Stimulated activated CD4-positive, alpha-beta T cell treated with anti-CD3 and anti-CD28 coated beads, Interleukin-2, amount 100 ng/mL, for 48 hours (primary cell): Measurements from ENCODE around the gene CCNI.
"Not testable (repeated sequence)": the region's sequence is repeated elsewhere in the genome, so short reads cannot be mapped to it uniquely, and the experiment has no call there.

Experiments
- DNase-seq, 2 donors: peaks; one replicate each; pipeline ENCODE4 v3.0.0-alpha.2; 2020

The CCNI gene

DNA sequence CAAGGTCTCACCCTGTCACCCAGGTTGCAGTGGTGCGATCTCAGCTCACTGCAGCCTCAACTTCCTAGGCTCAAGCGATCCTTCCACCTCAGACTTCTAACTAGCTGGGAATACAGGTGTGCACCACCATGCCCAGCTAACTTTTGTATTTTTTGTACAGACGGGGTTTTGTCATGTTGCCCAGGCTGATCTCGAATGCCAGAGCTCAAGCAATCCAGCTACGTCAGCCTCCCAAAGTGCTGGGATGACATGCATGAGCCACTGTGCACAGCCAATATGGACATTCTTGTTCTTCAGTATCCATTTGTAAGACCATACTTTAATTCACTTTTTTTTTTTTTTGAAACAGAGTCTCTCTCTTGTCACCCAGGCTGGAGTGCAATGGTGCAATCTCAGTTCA, 3.5 kb upstream of the CCNI start:
- no peak for DNase-seq

DNA sequence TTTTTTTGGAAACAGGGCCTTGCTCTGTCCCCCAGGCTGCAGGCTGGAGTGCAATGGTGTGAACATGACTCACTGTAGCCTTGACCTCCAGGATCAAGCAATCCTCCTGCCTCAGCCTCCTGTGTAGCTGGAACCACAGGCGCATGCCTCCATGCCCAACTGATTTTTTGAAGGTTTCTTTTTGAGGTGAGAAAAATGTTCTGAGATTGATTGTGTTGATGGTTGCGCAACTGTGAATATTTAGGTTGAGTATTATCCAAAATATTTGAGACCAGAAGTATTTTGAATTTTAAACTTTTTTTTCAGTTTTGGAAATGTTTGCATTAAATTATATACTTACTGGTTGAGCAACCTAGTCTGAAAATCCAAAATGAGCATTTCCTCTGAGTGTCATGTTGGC, 2.6 kb upstream of the CCNI start:
- no peak for DNase-seq

- peak in 1 of 2 donors; percentile 7 for DNase-seq
These were observed 1.3 kb upstream of the CCNI start for GRCh38 chr4:77076889-77077635.

- peak; percentile 54 to 58 for DNase-seq
These were observed 571 bp downstream of the CCNI start for GRCh38 chr4:77074981-77075855.

DNA sequence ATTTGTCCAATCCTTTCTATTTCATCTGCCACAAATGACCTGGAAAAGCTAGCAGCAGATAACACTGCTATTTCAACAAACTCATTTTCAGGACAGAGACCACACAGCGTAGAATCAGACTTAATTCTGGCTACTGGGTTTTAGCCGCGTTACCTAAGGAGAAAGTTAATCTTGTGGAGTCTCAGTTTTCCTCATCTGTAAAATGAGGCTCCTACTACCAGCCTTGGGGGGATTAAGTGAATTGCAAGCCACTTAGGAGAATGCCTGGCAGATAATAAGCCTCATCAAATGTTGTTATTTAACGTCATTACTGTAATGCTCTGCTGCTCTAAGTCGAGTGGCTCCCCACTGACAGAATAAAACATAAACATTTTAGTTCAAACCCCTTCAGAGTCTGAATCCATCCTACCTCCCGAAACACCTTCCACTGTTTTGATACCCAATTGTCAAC, 1.4 kb downstream of the CCNI start:
- DNase-seq: no peak

DNA sequence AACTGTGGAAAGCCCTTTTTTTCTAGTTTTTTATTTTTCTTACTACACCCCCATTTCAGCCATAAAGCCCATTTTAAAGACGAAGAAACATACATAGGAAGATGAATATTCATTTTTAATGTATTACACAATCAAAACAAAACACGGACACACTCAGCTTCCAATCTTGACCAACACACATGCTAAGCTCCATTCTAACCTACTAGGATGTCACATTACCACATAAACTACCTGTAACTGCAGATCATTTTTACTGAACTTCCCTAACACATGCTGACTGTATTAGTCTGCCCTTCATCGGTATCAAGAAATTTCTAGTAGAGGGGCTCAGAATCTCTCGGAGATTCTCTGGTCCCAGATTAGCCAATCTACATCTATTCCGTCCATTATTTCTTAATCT, 1.8 kb downstream of the CCNI start:
- no peak for DNase-seq

DNA sequence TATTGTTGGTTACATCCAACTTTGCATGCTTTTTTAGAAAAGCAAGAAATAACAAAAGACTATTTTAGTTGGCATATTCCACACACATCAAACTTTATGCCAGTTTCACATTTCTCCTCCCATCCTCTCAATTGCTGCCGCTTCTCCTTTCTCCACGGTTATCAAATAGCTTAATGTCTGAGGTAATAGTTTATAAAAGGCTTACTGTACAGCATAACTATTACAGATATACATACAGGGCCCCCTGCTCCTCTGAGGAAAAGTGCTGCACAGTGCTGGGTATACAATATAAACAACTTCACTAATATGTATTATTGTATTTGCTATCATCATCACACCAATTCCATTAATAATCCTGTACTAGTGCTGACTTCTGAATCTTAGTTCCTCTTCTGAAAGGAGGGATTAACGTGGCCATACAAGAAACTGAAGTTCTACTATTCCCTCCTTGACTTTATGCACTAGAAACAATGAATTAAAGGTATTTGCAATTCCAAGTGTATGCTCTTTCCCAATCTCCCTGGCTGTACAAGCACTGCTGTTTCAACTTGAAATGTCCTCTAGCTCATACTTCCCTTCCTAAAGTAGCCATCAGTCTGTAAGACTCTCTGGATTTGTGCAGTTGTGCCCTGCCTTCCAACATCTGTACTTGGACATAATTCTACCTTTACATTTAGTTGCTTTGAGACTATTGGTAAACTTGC, 2.5 kb downstream of the CCNI start:
- DNase-seq: no peak

DNA sequence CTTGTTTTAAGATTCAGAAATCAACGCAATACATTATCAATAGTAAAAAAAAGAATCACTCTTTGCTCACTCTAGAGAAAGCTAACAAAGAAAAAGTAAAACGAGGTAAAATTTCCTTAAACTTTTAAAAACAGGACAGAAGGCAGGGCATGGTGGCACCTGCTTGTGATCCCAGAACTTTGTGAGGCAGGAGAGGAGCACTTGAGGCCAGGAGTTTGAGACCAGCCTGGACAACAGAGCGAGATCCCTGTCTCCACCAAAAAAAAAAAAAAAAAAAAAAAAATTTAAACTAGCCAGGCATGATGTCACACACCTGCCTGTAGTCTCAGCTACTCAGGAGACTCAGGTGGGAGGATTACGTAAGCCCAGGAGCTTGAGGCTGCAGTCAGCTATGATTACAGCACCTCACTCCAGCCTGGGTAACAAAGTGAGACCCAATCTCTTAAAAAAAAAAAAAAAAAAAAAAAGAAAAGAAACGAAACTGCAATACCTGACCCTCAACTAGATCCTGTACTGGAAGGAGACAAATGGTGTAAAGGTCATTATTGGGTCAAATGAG, 3.5 kb downstream of the CCNI start:
- DNase-seq: no peak

DNA sequence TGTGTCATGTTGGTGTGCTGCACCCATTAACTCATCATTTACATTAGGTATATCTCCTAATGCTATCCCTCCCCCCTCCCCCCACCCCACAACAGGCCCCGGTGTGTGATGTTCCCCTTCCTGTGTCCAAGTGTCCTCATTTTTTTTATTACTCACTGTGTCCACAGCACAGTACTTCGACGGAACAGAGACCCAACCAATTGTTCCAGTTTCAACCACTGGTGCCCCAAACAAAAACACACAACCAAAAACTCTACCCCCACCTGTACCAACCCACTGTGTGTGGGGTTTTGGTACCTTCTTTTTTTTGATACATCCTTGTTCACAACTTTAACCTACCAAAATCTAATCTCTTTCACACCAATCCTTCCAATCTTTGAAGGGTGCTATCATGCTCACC, 6.3 kb downstream of the CCNI start:
- not testable (repeated sequence) for DNase-seq

DNA sequence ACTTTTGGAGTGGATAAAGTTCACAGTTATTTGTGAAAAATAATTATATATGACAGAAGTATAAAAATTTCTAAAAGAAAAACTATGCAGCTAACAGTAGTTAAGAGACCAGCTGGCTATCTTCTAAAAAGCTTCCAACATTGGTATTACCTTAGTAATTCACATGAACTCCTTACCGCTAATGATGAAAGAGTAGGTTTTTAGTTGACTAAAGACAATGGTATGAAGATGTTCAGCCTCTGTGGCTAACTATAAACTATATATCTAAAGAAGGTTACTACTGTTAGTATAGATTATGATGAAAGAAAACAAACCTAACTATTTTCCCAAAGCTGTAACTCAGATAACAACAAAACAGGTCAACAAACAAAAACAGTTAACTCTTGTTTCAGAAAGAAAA, 10.4 kb downstream of the CCNI start:
- DNase-seq: no peak

- no peak for DNase-seq
These were observed 12.9 kb downstream of the CCNI start for GRCh38 chr4:77062856-77063255.

DNA sequence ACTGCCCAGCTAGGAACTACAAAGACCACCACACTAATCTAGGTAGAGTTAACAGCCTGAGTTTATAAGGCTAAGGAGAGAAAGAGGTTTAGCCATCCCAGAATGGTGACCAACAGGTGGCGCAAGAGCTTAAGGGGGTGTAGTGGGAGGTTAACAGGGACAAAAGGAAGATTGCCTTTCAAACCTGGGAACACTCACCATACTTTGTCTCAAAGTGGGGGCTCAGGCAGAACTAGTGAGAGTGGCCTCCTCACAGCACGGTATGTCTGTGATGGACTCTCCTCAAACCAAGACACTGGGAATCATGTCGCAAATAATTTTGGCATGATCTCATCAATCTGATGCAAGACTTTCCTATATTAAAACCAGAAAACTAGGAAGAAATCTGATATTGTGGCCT, 23.4 kb downstream of the CCNI start:
- peak; percentile 52 to 60 for DNase-seq

GRCh38 chr4:77050962-77051361, 24.8 kb downstream of the CCNI start:
- DNase-seq: no peak

DNA sequence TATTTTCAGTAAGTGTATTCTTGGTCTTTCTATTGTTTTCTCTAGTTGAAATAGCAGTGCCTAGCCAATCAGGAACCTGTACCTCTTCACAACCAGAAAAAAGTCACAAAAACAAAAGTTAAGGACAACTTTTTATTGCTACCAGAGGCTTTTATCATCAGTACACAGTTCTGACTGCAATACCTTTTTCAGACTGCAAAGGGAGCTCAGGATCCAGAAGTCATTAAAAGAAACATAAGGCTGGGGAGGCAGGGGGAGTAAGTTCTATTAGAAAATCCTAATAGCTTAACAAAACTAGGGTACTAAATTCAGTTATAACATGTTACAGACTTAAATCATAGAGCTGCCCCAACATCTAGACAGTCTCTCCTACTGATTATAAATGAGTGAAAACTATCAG, 28.8 kb downstream of the CCNI start:
- no peak for DNase-seq

GRCh38 chr4:77045490-77045889, 30.3 kb downstream of the CCNI start:
- DNase-seq: no peak

GRCh38 chr4:77044461-77045150, 31.2 kb downstream of the CCNI start:
- no peak for DNase-seq

DNA sequence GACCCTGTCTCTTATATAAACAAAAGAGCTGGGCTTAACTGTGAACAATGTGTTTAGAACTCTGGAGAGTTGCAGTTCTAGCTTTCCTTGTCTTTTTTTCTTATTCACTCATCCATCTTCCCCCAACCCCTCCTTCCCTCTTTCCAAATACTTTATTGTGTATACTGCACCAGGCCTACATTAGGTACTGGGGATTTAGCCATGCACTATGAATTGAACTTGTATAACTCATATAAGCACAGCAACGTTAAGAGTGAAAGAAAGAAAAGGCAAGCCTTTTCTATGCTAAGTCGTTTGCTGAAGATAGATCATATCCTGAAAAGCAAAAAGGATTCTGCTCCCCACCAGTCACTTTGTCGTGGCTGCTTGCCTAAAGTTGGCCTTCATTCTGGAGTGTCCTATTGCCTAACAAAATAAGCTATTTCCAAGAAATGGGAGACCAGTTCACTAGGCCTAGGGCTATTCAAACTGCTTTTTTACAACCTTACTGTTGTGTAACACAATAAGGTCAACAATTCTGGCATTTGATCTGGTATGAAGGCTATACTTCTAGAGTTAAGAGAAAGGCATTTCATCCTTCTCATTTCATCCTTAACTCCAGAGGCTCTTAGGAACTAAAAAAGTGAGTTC, 32.2 kb downstream of the CCNI start:
- no peak for DNase-seq

GRCh38 chr4:77040854-77041725, 34.7 kb downstream of the CCNI start:
- DNase-seq: no peak

- DNase-seq: no peak
These were observed 35.5 kb downstream of the CCNI start for GRCh38 chr4:77040270-77040669.

DNA sequence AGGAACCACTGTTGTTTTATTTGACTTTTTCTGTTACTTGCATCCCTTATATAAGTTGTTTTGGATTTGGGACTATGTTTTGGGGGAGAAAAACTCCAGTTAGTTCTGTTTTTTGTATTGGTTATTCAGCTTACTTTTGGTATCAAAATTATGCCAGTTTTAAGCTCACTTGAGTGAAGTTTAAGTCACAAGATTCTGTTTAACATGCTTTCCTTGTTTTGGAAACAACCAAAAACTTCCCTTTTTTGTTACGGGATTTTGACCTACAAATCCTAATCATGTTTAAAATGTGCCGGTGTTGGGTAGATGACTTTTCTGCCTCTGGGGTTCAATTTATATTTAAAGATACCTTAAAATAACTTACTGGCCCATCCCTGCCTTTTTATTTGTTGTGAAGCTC, 36.0 kb downstream of the CCNI start:
- no peak for DNase-seq

DNA sequence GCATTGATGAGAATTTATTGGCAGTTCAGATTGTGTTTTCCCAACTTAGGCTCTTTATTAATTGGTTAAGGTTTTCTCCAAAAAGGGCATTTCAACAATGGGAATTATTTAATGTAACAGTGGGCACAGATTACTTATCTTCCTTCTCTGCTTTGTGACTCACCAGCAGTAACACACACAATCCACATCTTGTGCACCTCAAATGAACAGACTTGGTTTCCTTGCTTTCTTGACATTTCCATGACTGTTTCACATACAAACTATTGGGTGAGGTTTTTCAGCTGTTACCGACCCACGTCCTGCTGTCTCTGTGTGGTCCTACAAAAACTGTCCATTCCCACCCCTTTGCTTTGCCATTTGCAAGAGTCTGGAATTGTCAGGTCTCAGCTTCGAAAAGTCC, 38.1 kb downstream of the CCNI start:
- DNase-seq: no peak
